Nephron progenitor cell (in vitro differentiated cells): Measurements from ENCODE around the gene CKM.
"Not testable (repeated sequence)": the region's sequence is repeated elsewhere in the genome, so short reads cannot be mapped to it uniquely, and the experiment has no call there.

Experiments
- DNase-seq: peaks from one replicate; pipeline ENCODE4 v3.0.0; 2021
- H3K27ac Mint-ChIP-seq: 2 replicates; pipeline ENCODE4 v1.8.0; 2021; ENCODE audit warnings: mild to moderate bottlenecking, moderate library complexity, mixed read lengths
- H3K27me3 Mint-ChIP-seq: 2 replicates; pipeline ENCODE4 v1.8.0; 2021; ENCODE audit warnings: mild to moderate bottlenecking, low read depth, mixed read lengths; ENCODE audit not compliant: poor library complexity
- H3K36me3 Mint-ChIP-seq: 2 replicates; pipeline ENCODE4 v1.8.0; 2021; ENCODE audit warnings: low read depth, mixed read lengths
- H3K4me1 Mint-ChIP-seq: 2 replicates; pipeline ENCODE4 v1.8.0; 2021; ENCODE audit warnings: mixed read lengths
- H3K4me3 Mint-ChIP-seq: 2 replicates; pipeline ENCODE4 v1.8.0; 2021; ENCODE audit warnings: mild to moderate bottlenecking, moderate library complexity, mixed read lengths
- H3K9me3 Mint-ChIP-seq: 2 replicates; pipeline ENCODE4 v1.8.0; 2021; ENCODE audit warnings: mild to moderate bottlenecking, moderate library complexity, mixed read lengths
- TF ChIP-seq, protein P1 (sequence below): fragments of 200-600 bp; sonication (generic); IDR thresholded peaks from 2 replicates; pipeline ENCODE4 v1.5.0; 2021; ENCODE audit warnings: antibody characterized with exemption

The CKM gene

DNA sequence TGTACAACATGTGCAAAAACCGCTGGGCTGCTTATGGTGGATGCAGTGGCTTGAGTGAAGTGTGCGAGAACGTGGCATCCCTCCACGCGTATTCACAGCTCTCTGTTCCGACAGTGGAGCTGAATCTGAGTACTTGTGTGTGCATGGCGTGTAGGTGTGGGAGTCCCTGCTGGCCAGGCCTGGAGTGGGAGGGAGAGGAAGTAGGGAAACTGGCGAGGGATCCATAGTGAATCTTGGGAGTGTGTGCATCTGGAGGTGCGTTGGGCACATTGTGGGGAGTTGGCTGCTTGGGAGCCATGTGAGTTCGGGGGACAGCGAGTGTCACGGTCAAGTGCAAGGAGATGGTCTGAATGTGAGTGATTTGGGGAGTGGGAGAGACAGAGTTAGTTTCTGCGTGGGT, 20.2 kb upstream of the CKM start:
- Mint-ChIP-seq H3K4me1 (peaks cover 5% of the 10 kb centered on the region), H3K36me3 (no peaks in the 10 kb centered on the region), H3K9me3 (no peaks in the 10 kb centered on the region), H3K27me3 (peaks cover 41% of the 10 kb centered on the region), H3K4me3 (no peak overlapping the region), H3K27ac (no peak overlapping the region)
- TF ChIP-seq, protein P1, sequence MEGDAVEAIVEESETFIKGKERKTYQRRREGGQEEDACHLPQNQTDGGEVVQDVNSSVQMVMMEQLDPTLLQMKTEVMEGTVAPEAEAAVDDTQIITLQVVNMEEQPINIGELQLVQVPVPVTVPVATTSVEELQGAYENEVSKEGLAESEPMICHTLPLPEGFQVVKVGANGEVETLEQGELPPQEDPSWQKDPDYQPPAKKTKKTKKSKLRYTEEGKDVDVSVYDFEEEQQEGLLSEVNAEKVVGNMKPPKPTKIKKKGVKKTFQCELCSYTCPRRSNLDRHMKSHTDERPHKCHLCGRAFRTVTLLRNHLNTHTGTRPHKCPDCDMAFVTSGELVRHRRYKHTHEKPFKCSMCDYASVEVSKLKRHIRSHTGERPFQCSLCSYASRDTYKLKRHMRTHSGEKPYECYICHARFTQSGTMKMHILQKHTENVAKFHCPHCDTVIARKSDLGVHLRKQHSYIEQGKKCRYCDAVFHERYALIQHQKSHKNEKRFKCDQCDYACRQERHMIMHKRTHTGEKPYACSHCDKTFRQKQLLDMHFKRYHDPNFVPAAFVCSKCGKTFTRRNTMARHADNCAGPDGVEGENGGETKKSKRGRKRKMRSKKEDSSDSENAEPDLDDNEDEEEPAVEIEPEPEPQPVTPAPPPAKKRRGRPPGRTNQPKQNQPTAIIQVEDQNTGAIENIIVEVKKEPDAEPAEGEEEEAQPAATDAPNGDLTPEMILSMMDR, result no peak
- no peak for DNase-seq

DNA sequence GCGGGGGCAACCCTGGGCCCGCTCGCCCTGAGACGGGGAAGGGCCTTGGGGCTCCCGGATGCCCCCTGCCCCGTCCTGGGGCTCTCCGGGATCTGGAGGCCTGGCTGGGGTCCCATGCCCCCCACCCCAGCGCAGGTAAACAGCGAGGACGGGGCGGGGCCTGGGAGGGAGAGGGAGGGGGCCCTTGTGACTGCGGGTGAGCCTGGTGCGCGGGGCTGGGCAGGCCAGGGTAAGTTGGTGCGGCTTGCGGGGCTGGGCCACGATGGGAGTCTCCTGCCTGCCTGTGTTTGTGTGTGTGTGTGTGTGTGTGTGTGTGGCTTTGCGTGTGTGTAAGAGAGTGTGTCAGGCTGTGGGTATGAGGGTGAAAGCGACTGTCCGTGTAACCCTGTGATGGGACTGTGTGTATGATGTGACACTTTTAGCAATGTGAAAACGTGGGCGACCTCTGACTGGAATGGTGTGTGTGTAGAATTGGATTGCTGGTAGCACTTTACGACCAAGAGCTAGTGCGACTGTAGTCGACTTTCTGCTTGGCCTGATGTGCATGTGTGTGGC, 18.3 kb upstream of the CKM start:
- DNase-seq, result no peak
- Mint-ChIP-seq H3K4me1 (peaks cover 5% of the 10 kb centered on the region), H3K9me3 (no peaks in the 10 kb centered on the region), H3K4me3 (no peak overlapping the region), H3K27ac (no peak overlapping the region), H3K27me3 (peaks cover 40% of the 10 kb centered on the region), H3K36me3 (no peaks in the 10 kb centered on the region)
- TF ChIP-seq, protein P1, result no peak

DNA sequence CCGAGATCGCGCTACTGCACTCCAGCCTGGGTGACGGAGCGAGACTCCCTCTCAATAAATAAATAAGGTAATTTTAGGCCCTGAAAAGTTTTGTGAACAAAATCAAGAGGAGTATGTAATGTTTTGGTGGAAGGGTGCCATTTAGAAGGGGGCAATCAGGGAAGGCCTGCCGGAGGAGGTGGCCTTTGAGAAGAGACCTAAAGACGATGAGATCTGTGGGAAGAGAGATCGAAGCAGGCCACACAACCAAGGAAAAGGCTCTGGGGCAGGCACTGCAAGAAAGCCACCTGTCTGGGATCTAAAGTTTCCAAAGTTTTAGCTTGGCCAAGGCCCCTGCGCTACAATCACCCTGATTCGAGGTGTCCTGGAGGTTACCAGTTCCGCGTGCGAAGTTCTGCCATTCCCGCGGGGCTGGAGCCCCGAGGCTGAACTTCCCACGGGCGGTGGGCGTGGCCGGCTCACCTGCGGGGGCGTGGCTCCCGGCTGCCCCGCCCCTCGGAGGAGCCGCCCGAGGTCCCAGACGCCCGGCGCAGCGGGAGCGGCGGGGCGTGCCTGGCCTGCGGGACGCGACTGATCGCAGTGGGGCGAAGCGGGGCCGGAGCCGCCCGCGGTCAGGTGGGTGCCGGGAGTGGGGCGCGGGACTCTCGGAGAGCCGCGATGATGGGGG, 17.7 kb upstream of the CKM start, which contains the start of gene KLC3:
Gene KLC3 (plus strand): TSS at position 519 of the 667 bp plus-strand sequence. CDS start 4,792 bp downstream, outside the sequence.
- Mint-ChIP-seq H3K27ac (no peak within 1 kb of the TSS), H3K27me3 (peaks cover 36% of the 10 kb centered on the region), H3K4me3 (peak within 1 kb of the TSS; percentile 79), H3K4me1 (peaks cover 5% of the 10 kb centered on the region), H3K9me3 (no peaks in the 10 kb centered on the region), H3K36me3 (no peaks in the 10 kb centered on the region)
- TF ChIP-seq, protein P1, result no peak
- DNase-seq, result peak; percentile 69

DNA sequence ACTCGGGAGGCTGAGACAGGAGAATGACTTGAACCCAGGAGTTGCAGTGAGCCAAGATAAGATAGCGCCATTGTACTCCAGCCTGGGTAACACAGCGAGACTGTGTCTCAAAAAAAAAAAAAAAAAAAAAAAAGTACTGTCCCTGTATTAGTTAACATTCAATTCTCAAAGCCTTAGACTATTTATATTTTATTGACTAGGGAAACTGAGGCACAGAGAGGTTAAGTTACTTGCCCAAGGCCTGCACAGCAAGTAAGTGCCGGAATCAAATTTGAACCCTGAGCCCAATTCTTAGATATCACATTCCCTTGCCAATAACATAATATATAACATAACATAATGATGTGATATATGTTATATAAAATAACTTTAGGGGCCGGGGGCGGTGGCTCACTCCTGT, 17.0 kb upstream of the CKM start:
- DNase-seq, result no peak
- peaks cover 5% of the 10 kb centered on the region for H3K4me1 Mint-ChIP-seq
- H3K27ac Mint-ChIP-seq, result no peak overlapping the region
- H3K4me3 Mint-ChIP-seq, result peak overlapping the region; percentile 79
- TF ChIP-seq, protein P1, result no peak
- H3K9me3 Mint-ChIP-seq, result no peaks in the 10 kb centered on the region
- H3K27me3 Mint-ChIP-seq, result peaks cover 33% of the 10 kb centered on the region
- H3K36me3 Mint-ChIP-seq, result no peaks in the 10 kb centered on the region

DNA sequence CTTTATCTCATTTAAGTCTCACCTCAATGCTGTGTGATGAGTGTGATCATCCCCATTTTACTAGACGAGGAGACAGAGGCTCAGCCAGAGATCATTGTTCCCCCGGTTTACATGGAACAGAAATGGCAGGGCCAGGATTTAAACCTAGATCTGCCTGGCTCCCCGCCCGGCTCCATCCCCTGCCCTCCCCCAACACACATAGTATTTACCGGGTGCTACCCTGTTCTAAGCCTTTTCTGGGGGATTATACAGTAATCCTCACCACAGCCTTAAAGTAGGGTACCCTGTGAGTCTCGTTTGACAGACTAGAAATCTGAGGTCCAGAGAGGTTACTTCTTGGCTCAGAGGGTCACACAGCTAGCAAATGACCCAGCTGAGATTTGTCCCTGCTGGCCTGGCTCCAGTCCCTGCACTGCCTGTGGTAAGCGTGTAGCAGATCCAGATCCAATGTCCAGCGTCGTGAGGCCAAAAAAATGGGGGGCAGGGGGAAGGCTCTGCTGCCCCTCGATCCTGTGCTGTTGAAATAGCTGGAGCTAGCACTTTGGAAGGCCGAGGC, 14.1 kb upstream of the CKM start:
- H3K27me3 Mint-ChIP-seq, result peaks cover 33% of the 10 kb centered on the region
- no peak overlapping the region for H3K27ac Mint-ChIP-seq
- peaks cover 9% of the 10 kb centered on the region for H3K4me1 Mint-ChIP-seq
- no peak overlapping the region for H3K4me3 Mint-ChIP-seq
- no peaks in the 10 kb centered on the region for H3K36me3 Mint-ChIP-seq
- TF ChIP-seq, protein P1, result no peak
- no peak for DNase-seq
- H3K9me3 Mint-ChIP-seq, result no peaks in the 10 kb centered on the region

DNA sequence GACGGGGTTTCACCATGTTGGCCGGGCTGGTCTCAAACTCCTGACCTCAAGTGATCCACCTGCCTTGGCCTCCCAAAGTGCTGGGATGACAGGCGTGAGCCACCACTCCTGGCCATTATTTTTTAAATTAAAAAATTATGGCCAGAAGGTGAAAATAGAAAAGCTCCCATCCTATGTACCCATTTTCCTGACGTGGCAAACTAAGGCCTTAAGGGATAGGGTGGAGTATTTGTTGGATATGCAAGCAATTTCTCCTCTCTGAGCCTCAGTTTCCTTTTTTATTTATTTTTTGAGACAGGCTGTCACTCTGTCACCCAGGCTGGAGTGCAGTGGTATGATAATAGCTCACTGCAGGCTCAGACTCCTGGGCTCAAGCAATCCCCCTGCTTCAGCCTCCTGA, 12.2 kb upstream of the CKM start:
- H3K4me3 Mint-ChIP-seq, H3K9me3 Mint-ChIP-seq, H3K4me1 Mint-ChIP-seq, H3K36me3 Mint-ChIP-seq, H3K27ac Mint-ChIP-seq, DNase-seq: not testable (repeated sequence)
- H3K27me3 Mint-ChIP-seq, result peaks cover 27% of the 10 kb centered on the region
